ENCODE results near the gene SLC25A21. TPM values are rescaled to one million over a fixed set of nuclear protein-coding genes. Genes with fewer than 3 reads are reported as not detected.
"Not testable (repeated sequence)": the region's sequence is repeated elsewhere in the genome, so short reads cannot be mapped to it uniquely, and the experiment has no call there.

SLC25A21 gene
- total RNA-seq, 1 experiment from 2014 or later, result 37.0 TPM

DNA sequence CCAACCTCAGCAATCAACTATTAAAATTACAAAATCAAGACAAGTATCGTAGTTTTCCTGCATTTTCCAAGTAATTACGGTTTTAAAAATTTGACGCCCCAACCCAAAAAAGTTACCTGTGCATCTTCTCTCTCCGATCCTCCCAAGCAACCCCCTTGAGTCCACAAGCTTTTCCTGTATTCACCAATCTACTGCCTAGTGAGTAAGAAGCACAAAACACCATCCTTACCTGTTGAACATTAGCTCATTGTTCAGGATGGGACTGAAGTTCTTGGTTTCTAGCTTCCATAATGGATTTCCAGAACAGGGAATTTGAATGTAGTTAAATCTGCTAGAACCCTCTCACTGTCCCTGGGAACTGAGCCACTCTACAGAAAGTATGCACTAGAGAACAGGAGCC, 348.8 kb downstream of the SLC25A21 start:
- no peak for DNase-seq (ENCODE audit: low read depth)

DNA sequence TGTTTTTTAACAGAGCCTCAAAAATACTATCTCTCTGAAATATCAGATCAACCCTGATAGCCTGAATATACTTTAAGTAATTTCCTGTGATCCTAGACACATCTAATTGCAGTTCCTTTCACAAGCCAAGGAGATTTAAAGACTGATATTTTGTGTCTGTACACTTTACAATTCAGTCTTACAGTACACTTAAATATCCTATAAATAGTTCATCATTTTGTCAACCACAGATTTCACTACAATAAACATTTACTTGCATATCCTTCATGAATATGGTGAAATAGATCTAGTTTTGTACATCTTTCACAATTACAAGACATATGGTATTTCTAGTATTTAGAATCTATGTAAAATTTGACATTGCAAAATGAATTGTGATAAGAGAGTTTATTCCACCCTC, 349.7 kb downstream of the SLC25A21 start:
- no peak for DNase-seq (ENCODE audit: low read depth)

DNA sequence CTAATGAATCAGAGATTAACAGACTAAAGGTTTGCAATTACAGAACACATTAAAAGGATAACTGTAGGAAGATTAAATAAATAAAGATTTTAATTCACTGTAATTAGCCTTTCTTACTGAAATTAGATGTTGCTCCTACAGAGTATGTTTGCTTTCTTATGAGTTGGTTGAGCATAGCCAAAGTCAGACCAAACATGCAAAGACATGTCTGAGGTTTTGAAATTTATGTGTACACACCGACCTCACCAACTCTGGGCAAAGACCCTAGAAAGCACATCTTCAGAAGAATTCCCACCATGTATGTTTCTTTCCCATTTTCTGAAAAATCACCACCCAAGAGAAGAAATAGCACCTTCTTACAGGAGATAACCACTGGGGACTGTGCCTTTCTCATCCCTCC, 351.5 kb downstream of the SLC25A21 start:
- DNase-seq (ENCODE audit: low read depth), result no peak

DNA sequence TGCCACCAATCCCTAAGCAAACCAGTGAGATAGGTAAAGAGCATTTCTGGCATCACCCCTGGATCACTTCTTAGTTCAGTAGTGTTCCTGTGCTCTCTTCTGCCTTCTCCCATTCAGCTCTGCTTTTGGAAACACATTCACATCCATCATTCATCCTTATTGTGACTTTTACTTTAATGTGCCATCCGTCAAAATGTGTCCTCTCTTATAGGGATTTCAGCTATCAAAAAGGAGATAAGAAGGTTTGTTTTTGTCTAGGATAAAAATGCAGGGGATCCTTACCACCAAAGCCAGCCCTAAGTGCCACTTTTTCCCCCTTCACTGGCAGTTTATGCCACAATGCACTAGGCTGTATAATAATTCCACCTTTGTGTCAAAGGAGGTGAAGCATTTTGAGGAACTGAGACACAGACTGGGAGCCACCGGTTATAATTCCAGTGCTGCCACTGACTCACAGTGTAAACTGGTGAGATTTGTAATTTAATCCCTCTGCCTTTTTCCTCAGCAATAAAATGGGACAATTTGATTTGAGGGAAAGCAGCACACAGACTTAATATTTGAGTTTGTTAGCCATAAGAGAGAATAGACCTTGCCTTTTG, 352.2 kb downstream of the SLC25A21 start:
- peak; percentile 74 for DNase-seq (ENCODE audit: low read depth)

DNA sequence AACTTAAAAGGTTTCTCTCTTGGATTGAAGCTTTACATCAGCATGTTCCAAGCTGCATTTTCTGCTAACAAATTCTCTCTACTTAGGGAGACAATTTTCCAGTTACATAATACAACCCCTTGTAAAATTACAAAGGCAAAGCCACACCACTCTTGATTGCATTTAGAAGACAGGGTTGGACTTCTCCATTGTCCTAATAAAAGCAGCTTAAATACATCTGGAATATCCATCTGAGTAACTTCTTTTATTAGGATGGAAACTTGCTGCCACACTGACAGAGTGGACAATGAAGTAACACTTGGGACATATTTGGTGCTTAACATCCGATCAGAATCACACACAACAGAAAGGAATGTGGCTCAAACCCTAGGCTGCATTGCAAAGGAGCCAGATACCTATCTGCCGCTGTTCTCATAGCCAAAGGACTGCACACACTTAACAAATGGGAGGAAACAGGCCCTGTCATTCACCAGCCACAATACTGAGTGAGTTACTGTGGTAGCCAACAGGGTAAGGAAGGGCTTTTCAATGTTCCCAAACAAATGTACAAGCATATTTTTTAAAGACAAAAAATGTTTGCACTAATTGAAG, 353.5 kb downstream of the SLC25A21 start:
- peak; percentile 82 for DNase-seq (ENCODE audit: low read depth)

DNA sequence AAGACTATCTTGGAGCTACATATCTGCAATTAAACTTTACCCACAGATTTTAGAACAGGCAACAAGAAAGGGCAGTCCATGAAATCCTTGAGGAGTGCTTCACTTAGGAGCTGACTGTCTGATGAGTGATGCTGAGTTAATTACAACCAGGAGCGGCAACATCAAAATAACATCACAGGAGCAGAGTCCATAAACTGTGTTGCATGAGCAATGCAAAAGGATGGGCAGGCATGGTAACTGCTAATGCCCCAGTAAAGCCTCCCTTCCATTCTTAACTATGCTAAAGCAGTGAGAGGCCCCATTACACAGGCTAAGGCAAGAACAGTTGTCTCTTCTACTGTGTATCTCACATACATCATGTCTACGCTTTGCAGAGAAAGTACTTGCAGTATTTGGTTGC, 354.2 kb downstream of the SLC25A21 start:
- DNase-seq (ENCODE audit: low read depth), result no peak

DNA sequence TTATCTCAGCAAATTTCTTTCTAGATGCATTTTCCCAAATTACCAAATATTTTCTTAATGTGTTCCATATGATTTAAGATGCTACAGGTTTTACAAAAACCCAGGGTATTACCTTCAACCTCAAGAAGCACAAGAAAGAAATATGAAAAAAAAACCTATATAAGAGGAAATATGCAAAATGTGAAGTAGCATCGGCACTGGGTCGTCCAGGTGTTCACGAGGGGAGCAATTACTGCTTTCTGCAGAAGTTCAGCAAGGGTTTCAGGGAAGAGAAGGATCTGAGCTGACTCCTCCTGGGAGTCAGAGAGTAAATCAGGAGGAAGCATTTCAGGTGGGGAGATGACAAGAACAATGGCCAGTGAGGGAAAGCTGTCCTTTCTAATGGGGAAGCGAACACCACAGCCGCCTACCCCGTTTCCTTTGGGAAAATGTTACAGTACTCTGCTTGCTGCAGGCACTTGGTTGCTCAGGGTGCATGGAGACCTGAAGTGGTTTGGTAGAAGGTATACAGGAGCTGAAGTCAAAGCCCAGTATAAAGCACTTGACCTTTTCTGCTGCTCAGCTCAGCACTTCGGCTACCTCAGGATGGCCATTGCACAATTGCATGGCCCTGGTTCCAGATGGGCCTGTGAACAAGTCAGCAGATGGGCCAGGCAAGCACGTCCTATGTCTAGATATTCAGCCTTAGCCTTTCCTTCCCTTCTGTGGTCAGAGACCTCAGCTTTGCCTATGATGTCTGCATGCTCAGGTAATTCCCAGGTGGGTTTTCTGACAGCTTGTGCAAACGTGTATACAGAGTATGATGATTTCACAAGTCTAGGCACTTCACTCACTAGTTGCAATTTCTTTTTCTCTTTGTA, 355.1 kb downstream of the SLC25A21 start:
- DNase-seq (ENCODE audit: low read depth), result no peak

DNA sequence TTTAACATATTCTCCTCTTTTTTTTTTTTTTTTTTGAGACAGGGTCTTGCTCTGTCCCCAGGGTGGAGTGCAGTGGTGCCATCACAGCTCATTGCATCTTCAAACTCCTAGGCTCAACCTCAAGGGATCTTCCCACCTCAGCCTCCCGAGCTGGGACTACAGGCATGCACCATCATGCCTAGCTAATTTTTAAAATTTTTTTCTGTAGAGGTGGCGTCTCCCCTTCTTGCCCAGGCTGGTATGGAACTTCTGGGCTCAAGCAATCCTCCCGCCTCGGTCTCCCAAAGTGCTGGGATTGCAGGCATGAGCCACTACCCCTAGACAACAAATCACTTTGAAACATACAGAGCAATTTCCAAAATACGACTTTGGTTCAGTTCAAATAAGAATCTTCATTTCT, 355.9 kb downstream of the SLC25A21 start:
- DNase-seq (ENCODE audit: low read depth), result no peak

DNA sequence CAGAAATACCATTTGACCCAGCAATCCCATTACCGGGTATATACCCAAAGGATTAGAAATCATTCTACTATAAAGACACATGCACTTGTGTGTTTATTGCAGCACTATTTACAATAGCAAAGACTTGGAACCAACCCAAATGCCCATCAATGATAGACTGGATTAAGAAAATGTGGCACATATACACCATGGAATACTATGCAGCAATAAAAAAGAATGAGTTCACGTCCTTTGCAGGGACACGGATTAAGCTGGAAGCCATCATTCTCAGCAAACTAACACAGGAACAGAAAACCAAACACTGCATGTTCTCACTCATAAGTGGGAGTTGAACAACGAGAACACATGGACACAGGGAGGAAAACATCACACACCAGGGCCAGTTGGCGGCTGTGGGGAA, 357.6 kb downstream of the SLC25A21 start:
- DNase-seq (ENCODE audit: low read depth), result not testable (repeated sequence)

DNA sequence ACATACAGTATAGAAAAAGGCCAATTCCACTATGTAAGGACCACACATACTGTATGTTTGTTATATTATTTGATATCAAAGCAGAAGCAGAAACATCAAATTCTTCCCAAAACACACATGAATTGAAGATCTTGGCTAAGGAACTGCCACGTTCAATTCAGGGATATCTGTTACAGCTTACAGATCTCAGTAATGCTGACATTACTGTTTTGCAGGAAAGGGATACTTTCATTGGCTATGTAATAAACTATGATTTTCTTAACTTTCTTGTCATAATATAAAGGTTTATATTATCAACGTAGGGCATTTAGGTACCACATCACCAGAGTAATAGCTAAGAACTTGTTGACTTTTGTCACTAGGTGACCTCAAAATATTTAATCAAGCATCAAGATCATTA, 362.2 kb downstream of the SLC25A21 start:
- no peak for DNase-seq (ENCODE audit: low read depth)

DNA sequence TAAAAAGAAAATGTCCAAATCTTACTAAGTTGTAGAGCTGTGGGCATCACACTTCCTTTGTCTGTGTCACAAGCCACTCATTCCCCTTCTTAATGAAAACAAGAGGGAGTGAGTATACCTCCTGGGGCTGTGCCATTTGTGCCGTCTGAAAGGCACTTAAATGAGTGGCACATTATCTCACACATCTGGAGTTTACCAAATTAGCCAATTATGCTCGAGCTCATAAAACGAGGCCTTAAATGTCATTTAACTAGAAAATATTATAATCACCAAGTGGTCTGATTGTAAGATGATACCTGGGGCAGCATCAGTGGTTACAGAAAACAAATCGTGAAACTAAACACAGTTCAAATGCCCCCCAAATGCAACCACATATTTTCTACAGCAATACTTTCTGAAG, 364.7 kb downstream of the SLC25A21 start:
- DNase-seq (ENCODE audit: low read depth), result peak; percentile 55

DNA sequence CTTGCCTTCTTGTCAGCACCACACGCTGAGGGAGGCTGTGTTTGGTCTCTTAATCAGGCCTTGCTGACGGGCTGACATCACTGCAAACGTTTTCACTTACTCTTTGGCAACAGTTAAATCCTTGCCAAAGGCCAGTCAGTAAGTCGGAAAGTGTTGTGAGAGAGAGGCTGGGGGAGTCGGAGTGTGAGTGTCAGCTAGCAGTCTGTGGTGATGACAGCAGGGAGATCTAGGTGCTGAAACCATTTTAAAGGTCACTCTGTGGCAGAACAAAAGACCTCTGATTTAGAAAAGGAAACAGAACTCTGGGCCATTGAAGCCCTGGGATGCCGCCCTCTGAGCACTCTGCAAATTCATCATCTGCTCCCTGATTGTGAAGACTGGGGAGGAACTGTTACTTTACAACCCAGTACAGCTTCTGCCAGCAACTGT, 367.3 kb downstream of the SLC25A21 start:
- DNase-seq (ENCODE audit: low read depth), result peak; percentile 67

DNA sequence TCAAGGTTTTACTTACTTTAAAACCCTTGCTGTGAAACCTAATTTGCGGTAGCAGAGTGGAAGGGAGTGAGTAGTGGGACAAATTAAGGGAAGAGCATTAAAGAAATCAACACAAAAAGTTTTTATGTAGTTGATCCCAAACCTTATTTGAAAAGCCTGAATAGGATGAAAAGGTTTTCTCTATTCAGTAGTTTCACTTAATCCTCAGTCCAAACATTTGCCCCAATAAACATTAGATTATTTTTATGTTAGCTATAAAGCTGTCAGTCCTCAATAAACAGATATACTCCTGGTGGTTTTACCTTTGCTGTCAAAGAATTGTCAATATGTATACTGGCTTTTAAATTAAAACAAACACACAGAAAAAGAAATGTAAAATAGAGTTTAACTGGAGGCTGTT, 374.8 kb downstream of the SLC25A21 start:
- no peak for DNase-seq (ENCODE audit: low read depth)

DNA sequence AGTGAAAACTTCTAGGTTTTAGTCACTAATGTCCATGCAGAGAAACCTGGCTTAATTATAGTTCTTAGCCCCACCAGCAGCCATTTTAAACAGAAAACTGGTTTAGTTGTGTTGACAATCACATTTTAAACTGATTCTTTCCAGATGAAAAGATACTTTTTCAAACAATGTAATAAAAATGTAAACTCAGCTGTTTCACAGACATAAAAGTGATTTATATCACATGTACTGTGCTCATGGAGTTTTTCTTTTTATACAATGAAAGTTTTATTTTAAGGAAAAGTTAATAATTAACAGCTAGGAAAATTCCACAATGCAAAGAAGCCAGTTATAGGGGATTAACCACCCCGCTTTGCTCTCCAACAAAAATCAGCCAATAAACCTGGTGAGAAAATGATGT, 381.0 kb downstream of the SLC25A21 start:
- no peak for DNase-seq (ENCODE audit: low read depth)

DNA sequence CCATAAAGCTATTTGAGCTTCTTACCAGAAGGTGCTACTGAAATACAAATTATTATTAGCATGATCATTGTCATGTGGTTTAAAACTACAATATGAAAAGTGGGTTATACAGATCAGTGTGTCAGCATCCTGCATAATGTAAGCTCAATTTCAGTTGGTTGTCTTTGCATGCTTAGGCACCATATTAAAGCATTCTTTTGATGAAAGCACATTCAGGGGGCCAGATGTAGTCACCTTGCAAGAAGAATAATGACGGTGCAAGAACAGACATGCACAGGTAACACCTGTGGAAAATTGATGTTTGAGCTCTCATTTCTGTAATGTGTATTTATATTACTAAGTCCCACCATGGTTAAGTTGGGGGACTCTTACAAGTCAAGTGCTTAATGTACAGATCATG, 386.9 kb downstream of the SLC25A21 start:
- DNase-seq (ENCODE audit: low read depth), result no peak

DNA sequence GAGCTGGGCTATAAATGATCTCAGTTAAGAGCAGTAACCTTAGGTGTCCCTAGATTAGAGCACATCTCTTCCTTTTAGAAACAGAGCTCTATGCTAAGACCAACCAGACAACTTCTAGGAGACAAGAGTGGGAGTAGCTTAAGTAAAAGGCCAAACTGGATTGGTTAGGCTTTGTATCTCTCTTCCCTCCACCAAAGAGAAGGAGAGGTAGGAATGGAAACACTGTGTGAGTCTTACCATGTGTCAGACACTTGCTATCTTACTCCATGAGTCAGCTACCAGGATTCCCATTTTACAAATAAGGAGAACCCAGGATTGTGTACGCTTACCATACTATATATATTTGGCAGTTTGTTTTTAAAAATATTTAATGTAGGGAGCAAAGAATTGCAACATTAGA, 387.9 kb downstream of the SLC25A21 start:
- DNase-seq (ENCODE audit: low read depth), result no peak

DNA sequence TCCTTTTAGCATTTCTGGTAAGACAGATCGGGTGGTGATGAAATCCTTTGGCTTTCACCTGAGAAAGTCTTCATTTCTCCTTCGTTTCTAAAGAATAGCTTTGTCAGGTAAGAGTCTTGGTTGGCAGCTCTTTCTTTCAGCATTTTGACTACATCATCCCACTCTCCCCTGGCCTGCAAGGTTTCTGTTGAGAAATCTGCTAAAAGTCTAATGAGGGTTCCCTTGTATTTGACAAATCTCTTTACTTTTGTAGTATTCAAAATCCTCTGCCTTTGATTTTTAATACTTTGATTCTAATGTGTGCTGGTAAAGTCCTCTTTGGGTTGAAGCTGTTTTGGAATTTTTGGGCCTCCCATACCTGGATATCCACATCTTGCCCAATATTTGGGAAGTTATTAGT, 390.5 kb downstream of the SLC25A21 start:
- DNase-seq (ENCODE audit: low read depth), result no peak

DNA sequence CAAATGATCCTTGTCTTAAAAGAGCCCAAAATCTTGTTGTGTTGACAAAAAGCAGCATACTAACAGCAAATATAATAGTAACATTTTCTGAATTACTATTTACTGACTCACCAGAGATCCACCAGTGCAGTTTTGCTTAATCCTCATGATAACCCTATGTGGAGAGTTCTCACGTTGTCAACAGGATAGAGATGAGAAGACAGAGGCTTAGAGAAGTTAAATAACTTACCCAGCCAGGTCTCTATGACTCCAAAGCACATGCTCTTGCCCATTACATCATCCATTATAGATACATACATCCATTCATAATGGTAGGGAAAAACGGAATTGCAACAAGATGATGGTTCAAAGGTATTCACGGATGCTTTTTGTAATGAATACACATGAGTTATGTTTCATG, 398.8 kb downstream of the SLC25A21 start:
- peak; percentile 51 for DNase-seq (ENCODE audit: low read depth)

DNA sequence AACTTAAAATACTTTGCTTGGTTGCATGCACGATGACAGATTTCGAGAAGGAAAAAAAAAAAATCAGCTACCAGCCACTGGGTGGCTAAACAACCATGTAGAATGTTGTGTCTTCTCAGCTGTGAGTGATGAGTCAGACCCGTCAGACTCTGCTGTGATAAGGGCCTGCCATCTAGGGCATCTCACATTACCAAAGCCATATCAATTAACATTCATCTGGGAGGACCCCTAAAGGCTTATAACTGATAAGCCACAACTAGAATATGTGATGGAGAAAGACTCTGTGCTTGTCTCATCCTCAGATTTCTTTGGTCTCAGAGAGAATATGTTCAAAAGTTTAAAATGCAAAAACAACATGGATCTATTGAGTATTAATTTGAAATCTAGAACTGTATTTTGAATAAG, 399.3 kb downstream of the SLC25A21 start:
- peak; percentile 87 for DNase-seq (ENCODE audit: low read depth)

DNA sequence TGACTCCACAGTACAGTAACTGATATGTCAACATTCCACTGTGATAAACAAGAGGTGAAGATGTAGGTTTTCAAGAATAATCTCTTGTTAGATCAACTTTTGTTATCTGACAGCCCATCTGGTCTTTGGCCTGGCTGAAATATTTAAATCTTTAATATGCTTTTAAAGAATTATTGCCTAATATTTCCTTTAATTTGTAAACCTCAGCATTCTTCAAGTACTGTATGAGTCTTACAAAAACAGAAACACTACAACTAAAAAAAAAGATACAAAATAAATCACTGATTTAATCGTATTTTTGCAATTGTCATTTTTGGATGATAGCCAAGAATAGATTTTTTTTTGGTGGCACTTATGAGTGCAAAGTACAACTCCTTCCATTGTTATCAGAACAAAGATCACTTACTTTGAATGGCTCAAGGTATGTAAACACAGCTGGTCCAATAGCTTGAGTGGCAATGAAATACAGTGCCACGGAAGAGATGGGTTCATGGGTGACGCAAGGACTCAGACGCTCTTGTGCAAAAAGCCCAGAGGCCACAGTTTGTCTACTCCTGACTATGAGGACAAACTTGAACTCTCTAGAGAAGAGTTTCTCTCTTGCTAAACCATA, 401.3 kb downstream of the SLC25A21 start:
- DNase-seq (ENCODE audit: low read depth), result no peak

DNA sequence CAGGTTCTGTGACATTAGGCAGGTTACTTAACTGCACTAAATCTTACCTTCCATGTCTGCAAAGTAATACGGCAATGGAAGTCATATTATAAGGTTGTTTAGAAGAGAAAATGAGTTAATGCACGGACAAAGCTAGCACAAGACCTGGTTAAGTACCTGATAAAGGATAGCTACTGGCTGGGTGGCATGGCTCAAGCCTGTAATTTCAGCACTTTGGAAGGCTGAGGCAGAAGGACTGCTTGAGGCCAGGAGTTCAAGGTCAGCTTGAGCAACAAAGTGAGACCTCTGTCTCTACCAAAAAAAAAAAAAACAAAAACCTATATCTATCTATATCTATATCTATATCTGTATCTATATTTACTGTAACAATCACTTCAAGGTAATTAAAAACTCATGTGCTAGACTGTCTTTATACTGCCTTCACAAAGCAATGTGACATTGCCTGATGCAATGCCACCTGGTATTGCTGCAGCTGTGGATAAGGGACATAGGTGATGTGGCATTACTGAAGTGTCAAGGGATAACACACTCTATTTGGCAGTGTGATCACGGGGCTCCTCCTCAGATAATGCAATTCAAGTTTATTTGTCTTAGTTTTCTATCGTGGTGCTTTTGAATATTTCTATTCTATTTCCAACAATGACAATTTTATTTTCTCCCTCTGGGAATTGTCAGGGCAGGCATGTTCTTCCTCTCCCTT, 403.6 kb downstream of the SLC25A21 start:
- no peak for DNase-seq (ENCODE audit: low read depth)

All from Daoy (cell line).